Measurements from ENCODE around the gene ROCK2. TPM values are rescaled to one million over a fixed set of nuclear protein-coding genes. Genes with fewer than 3 reads are reported as not detected.

Gene ROCK2
- total and polyA plus RNA-seq, 9 of the 15 experiments (the other 6 are each of a cell fraction or from before 2014, with no cell fraction given): 4.9 to 30.6 (median 14.3) TPM

DNA sequence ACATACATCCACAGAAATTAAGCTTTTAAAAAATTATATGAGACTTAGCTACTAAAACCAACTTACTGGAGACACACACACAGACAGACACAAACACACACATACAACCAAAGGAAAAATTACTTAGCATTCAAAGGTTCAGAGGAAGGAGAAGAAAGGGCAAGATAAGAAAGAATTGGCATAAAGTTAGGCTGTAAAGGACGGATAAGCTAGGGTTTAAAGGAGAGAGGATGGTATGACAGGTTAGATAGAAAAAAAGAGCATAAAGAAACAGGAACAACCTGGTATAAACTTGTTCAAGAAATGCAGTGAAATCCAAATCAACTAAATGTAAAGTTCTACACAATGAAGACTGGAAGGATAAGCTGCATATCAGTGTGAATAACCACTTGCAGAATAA, 115.7 kb downstream of the ROCK2 start:
- peak; percentile 40 for FAIRE-seq
- WGBS (ENCODE audit: insufficient coverage, low coverage, missing lambda C conversion rate): 10% methylated on average over 1 of the region's 1 CpG
- TF ChIP-seq STAT5A (IDR thresholded peaks at IDR 0.05; ENCODE audit: borderline replicate concordance, low read length): peak; percentile 26; the same call in 1 of the 2 replicates
- peak; percentile 69 for TF ChIP-seq NCOR1 (IDR thresholded peaks at IDR 0.05)
- TF ChIP-seq, protein P1, sequence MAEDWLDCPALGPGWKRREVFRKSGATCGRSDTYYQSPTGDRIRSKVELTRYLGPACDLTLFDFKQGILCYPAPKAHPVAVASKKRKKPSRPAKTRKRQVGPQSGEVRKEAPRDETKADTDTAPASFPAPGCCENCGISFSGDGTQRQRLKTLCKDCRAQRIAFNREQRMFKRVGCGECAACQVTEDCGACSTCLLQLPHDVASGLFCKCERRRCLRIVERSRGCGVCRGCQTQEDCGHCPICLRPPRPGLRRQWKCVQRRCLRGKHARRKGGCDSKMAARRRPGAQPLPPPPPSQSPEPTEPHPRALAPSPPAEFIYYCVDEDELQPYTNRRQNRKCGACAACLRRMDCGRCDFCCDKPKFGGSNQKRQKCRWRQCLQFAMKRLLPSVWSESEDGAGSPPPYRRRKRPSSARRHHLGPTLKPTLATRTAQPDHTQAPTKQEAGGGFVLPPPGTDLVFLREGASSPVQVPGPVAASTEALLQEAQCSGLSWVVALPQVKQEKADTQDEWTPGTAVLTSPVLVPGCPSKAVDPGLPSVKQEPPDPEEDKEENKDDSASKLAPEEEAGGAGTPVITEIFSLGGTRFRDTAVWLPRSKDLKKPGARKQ (CRISPR knock-in tag; IDR thresholded peaks at IDR 0.05): no peak
- peak; percentile 61 for TF ChIP-seq MTA2 (IDR thresholded peaks at IDR 0.05; ENCODE audit: low read depth)
- no peak for TF ChIP-seq ZFP30 (CRISPR knock-in tag; IDR thresholded peaks at IDR 0.05; ENCODE audit: borderline replicate concordance)
- TF ChIP-seq ZZZ3 (IDR thresholded peaks at IDR 0.05): no peak
- TF ChIP-seq GTF2F1 (IDR thresholded peaks at IDR 0.05; ENCODE audit: low read depth, low read length): no peak
- no peak for TF ChIP-seq CCNT2 (IDR thresholded peaks at IDR 0.05; ENCODE audit: borderline replicate concordance, extremely low read depth, insufficient read length, low read depth, low read length)
- peak in 1 of 2 experiments; percentile 58; a peak in 1 of 4 replicates for TF ChIP-seq TRIM24 (IDR thresholded peaks at IDR 0.05)
- TF ChIP-seq SRSF9 (IDR thresholded peaks at IDR 0.05; ENCODE audit: borderline replicate concordance, low read depth, low read length): no peak
- peak; percentile 67 for TF ChIP-seq TCF3 (CRISPR knock-in tag; IDR thresholded peaks at IDR 0.05)
- TF ChIP-seq SAFB2 (IDR thresholded peaks at IDR 0.05; ENCODE audit: borderline replicate concordance, low read depth, low read length, severe bottlenecking): no peak
- no peak for TF ChIP-seq POLR2B (IDR thresholded peaks at IDR 0.05; ENCODE audit: low read depth, partially characterized antibody)
- no peak for TF ChIP-seq MAFK (IDR thresholded peaks at IDR 0.05; ENCODE audit: low read length)
- peak; percentile 88 for TF ChIP-seq ARID1B (IDR thresholded peaks at IDR 0.05)
- no peak for TF ChIP-seq ZNF444 (CRISPR knock-in tag; IDR thresholded peaks at IDR 0.05)
- TF ChIP-seq KLF1 (tag; IDR thresholded peaks at IDR 0.05): no peak
- peak; percentile 39; the same call in 1 of the 2 replicates for TF ChIP-seq SMARCE1 (IDR thresholded peaks at IDR 0.05)
- no peak for TF ChIP-seq CEBPG (CRISPR knock-in tag; IDR thresholded peaks at IDR 0.05)
- no peak for TF ChIP-seq CEBPG (tag; conservative IDR thresholded peaks at IDR 0.05 in 1 of 2, IDR thresholded peaks at IDR 0.05 in 1 of 2)
- TF ChIP-seq, protein P2, sequence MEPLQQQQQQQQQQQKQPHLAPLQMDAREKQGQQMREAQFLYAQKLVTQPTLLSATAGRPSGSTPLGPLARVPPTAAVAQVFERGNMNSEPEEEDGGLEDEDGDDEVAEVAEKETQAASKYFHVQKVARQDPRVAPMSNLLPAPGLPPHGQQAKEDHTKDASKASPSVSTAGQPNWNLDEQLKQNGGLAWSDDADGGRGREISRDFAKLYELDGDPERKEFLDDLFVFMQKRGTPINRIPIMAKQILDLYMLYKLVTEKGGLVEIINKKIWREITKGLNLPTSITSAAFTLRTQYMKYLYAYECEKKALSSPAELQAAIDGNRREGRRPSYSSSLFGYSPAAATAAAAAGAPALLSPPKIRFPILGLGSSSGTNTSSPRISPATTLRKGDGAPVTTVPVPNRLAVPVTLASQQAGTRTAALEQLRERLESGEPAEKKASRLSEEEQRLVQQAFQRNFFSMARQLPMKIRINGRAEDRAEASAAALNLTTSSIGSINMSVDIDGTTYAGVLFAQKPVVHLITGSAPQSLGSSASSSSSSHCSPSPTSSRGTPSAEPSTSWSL (CRISPR knock-in tag; IDR thresholded peaks at IDR 0.05; ENCODE audit: borderline replicate concordance): no peak
- TF ChIP-seq KHSRP (IDR thresholded peaks at IDR 0.05): no peak
- TF ChIP-seq BCOR (IDR thresholded peaks at IDR 0.05): peak; percentile 48; the same call in 1 of the 2 replicates

More for the DNA sequence above, 115.7 kb downstream of the ROCK2 start:
- 0 out of 2 replicates have a peak overlapping the region, but pooled peaks have one; percentile 35 for H3K4me2 ChIP-seq (ENCODE audit: insufficient read depth, low read length)
- 0 out of 4 replicates have a peak overlapping the region, but pooled peaks of 1 of the 2 experiments have one; percentile 24 for H3K9ac ChIP-seq (ENCODE audit: insufficient read depth in 1 of 2, low read depth in 2 of 2, low read length in 2 of 2)
- no peaks in the 10 kb centered on the region for H3K9me3 ChIP-seq (replicated peaks; ENCODE audit: control insufficient read depth, insufficient read depth, low read depth, low read length)
- H2AFZ ChIP-seq (ENCODE audit: low read depth, low read length): no peak overlapping the region
- ATAC-seq (peak; percentile 75), DNase-seq (ENCODE audit: extremely low read depth in 1 of 4, low spot score in 3 of 4) (peak in 2 of 4 experiments; percentile 19 to 41)
- H3K27ac ChIP-seq (ENCODE audit: extremely low read depth, low read depth, low read length): peak overlapping the region; percentile 27; the same call in 2 of the 3 replicates
- H3K27me3 ChIP-seq (ENCODE audit: control insufficient read depth in 2 of 2, insufficient read depth in 2 of 2, low read length in 2 of 2): no peaks in the 10 kb centered on the region
- H3K9me1 ChIP-seq (ENCODE audit: control insufficient read depth, insufficient read depth, low read length): no peaks in the 10 kb centered on the region
- no peaks in the 10 kb centered on the region for H3K79me2 ChIP-seq (ENCODE audit: control insufficient read depth, insufficient read depth, low read length)
- H3K4me1 ChIP-seq (replicated peaks in 1 of 2; ENCODE audit: control insufficient read depth in 2 of 2, insufficient read depth in 2 of 2, low read length in 2 of 2): peaks cover 5 to 6% of the 10 kb centered on the region in 2 experiments; a peak in 2 of 5 replicates
- no peaks in the 10 kb centered on the region for H4K20me1 ChIP-seq (replicated peaks; ENCODE audit: control insufficient read depth, insufficient read depth, low read length)
- H3K4me3 ChIP-seq: no peak overlapping the region
- POLR2A ChIA-PET: interaction anchor here (0.5 to 1.1 kb wide), 3 partner anchors 17 to 35 kb away, joined by 3 to 4 read pairs (median 3); no protein-coding TSS in a partner anchor
- BruUV-seq (replicated peaks): no TSS peak
- peaks cover 4% of the 10 kb centered on the region; the same call in 2 of the 3 replicates for H3K36me3 ChIP-seq (ENCODE audit: control insufficient read depth, insufficient read depth, low read length)
- in situ Hi-C loops (cut with MboI): loop anchor here (25.0 kb wide), 1 partner anchor 184 kb away; no protein-coding TSS in a partner anchor
- intact Hi-C loops (cut with micrococcal nuclease): loop anchor here (10.0 kb wide), 1 partner anchor 356 kb away; no protein-coding TSS in a partner anchor
- CTCF ChIA-PET (ENCODE audit: low intra/inter-chr PET ratio): no interaction called here
